GM12864 (cell line): ENCODE results near the gene TGFB2.

Experiments
- DNase-seq: peaks from one replicate; pipeline ENCODE4 v3.0.0-alpha.2; 2011; ENCODE audit warnings: low read depth
- H3K4me3 ChIP-seq: 2 replicates; pipeline ENCODE4 v1.5.1; 2011; ENCODE audit warnings: mild to moderate bottlenecking, low read depth, low read length, control low read depth
- CTCF ChIP-seq: IDR thresholded peaks from 2 replicates; pipeline ENCODE4 v1.5.1; 2011; ENCODE audit warnings: low read depth, mild to moderate bottlenecking, moderate library complexity, low read length, control low read depth, inconsistent platforms; ENCODE audit errors: missing control alignments

TGFB2 gene

GRCh38 chr1:218332416-218332815, 12.7 kb upstream of the TGFB2 start:
- H3K4me3 ChIP-seq = no peak overlapping the region
- no peak for DNase-seq
- no peak for TF ChIP-seq CTCF

- TF ChIP-seq CTCF = no peak
- H3K4me3 ChIP-seq = no peak overlapping the region
- DNase-seq = no peak
Measured at GRCh38 chr1:218336328-218336727, 8.8 kb upstream of the TGFB2 start.

- no peak for DNase-seq
- H3K4me3 ChIP-seq = no peak overlapping the region
- peak; percentile 54 for TF ChIP-seq CTCF
Measured at GRCh38 chr1:218339267-218339831, 5.8 kb upstream of the TGFB2 start.

- TF ChIP-seq CTCF = no peak
- no peak for DNase-seq
- no peak overlapping the region for H3K4me3 ChIP-seq
Measured at GRCh38 chr1:218341325-218341724, 3.8 kb upstream of the TGFB2 start.

GRCh38 chr1:218342091-218342490, 3.0 kb upstream of the TGFB2 start:
- no peak for TF ChIP-seq CTCF
- DNase-seq = no peak
- no peak overlapping the region for H3K4me3 ChIP-seq

GRCh38 chr1:218345673-218346390, 696 bp downstream of the TGFB2 start:
- TF ChIP-seq CTCF = no peak
- H3K4me3 ChIP-seq = peak overlapping the region; percentile 52
- DNase-seq = no peak

- H3K4me3 ChIP-seq = peak overlapping the region; percentile 52
Measured at GRCh38 chr1:218346391-218347204, 1.5 kb downstream of the TGFB2 start.

More at GRCh38 chr1:218346391-218347204, 1.5 kb downstream of the TGFB2 start:
- TF ChIP-seq CTCF = no peak
- no peak for DNase-seq
